GM12872 (cell line): ENCODE data around the gene MSH5.

Experiments
- CTCF ChIP-seq: IDR thresholded peaks from 3 replicates; pipeline ENCODE4 v1.5.1; 2011; ENCODE audit warnings: low read depth, mild to moderate bottlenecking, low read length, moderate library complexity; ENCODE audit not compliant: insufficient read depth

MSH5 gene

GRCh38 chr6:31780507-31781243 lies 40.9 kb downstream of the MSH5 start:
- TF ChIP-seq CTCF: no peak

DNA sequence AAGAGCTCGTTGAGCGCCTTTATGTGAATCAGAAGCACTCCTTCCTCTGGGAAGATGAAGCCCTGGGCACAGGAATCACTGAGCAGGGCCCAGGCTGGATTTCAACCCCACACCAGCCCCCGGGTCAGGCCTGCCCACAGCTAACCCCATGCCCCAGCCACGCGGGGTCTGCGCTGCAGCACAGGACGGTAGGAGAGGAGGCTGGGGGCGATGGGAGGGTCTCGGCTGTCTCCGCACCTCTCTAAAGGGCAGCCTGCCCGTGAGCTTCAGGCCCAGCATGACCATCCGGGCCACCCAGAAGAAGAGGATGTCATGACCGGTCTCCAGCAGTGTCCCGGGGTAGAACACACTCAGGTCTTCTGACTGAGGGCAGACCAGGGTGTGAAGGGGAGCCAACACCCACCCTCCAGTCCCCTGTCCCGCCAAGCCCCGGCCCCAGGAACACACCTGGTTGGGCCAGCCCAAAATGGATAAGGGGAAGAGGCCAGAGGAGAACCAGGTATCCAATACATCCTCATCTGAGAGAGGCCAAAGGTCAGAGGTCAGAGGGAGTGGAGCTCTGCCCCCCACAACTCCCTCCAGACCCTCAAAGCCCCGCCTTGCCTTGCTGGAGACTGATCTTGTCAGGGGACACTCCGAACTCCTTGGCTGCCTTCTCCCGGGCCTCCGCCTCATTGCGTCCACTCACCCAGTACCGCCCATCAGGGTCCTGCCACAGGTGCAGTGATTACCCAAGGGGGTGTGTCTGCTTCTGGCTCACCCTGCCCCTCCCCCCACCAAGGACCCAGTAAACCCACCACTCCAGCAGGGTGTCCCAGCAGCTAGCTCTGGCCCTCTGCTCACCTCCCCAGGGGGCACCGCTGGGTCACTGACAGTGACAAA lies 41.7 kb downstream of the MSH5 start:
- TF ChIP-seq CTCF: no peak

DNA sequence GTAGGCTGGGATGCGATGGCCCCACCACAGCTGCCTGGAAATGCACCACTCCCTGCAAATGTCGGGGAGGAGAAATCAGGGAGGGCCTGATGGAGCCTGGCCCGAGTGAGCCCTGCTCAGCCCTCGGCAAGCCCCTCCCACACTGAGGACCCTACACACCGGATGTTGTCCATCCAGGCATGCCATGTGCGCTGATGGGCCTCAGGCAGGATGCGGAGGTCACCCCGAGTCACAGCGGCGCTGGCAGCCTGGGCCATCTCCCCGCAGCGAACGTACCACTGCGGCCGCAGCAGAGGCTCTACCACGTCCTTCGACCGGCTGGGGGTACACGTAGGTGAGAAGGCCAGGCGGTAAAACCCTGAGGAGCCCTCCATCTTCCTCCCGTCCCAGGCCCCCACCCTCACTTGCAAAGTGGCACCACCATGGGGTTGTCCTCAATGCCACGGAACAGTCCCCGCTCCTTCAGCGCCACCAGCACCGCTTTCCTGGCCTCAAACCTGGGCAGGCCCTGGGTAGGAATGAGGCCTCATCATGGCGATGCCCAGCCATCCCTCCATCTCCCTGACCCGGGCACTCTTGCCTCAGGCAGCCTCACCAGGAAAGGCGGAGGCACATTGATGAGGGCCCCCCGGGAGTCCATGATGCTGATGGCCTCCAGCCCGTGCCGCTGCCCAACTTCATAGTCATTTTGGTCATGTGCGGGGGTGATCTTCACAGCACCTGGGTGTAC lies 42.5 kb downstream of the MSH5 start:
- TF ChIP-seq CTCF: no peak

- no peak for TF ChIP-seq CTCF
These were observed 44.5 kb downstream of the MSH5 start for GRCh38 chr6:31784098-31784925.

DNA sequence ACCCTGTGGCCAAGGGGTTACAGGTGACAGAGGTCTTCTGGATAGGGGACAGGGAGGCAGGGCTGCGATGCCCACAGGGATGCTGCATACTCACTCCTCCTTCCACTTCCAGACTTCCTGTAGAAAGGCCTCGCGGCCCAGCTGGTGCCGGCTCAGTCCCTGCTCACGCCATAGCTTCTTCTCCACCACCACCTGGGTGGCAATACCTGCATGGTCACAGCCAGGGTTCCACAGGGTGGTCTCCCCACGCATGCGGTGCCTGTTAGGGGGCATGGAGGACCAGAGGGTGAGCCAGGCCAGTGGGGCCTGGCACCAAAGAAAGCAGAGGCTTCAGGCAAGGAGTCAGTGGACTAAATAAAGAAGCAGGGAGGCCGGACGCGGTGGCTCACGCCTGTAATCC lies 45.7 kb downstream of the MSH5 start:
- no peak for TF ChIP-seq CTCF

DNA sequence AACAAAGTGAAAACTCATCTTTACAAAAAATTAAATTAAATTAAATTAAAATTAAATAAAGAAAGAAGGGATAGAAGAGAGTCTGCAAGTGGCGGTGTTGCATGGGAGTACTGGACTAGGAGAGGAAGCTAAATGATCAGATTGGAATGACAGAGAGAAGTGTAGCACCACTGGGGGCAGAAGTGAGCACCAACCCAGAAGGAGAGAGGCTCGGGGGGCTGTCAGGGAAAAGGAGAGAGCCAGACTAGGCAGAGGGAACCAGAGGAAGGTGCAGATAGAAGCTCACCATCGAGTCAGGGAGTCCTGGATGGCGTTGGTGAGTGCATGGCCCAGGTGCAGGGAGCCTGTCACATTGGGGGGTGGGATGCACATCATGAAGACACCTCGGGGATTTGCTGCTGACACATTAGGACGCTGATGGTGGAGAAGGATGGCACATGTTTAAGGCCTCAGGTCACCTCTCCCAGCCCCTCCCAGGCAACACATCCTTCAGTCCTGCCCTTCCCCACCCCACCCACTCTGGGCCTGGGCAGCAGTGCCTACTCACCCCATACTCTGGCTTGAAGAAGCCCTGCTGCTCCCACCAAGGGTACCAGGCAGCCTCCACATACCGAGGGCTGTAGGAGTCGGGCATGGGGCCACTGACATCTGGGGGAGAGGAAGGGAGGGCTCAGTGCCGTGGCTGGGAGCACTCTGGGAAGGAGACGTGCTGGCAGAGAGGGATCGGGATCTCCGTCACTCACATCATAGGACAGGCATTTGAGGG lies 51.7 kb downstream of the MSH5 start:
- peak; percentile 79 for TF ChIP-seq CTCF
